Measurements from ENCODE around the gene MVB12B.

- no peak for TF ChIP-seq CTCF (IDR thresholded peaks at IDR 0.05 in 4 of 5, conservative IDR thresholded peaks at IDR 0.05 in 1 of 5)
- no peak for TF ChIP-seq POLR2A (IDR thresholded peaks at IDR 0.05)
Measured at GRCh38 chr9:126496181-126496576, 169.6 kb downstream of the MVB12B start.
